ENCODE measurements around the gene TTLL3. TPM values are rescaled to one million over a fixed set of nuclear protein-coding genes. Genes with fewer than 3 reads are reported as not detected.

Gene TTLL3
- total and polyA plus RNA-seq, 2 donors from 2014 or later = 27.5 to 61.0 TPM

DNA sequence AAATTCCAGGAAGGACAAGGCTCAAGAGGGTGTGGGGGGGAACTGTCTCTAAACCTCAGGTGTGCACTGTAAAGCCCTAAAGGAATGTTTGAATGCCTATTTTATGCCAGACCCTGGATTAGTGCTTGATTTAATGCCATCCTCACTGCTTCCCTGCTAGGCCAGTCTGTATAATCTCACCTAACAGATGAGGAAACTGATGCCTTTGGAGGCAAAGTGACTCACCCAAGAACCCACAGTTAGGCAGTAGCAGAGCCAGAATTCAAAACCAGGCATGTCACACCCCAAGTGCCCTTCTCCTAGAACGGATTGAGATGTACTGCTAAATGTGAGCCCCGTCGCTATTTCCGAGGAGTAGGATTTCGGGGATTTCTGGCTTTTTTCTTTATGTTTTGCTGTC, 48.1 kb upstream of the TTLL3 start:
- H3K9ac ChIP-seq (ENCODE audit: low read length in 3 of 3) = no peak overlapping the region
- no peaks in the 10 kb centered on the region for H3K9me3 ChIP-seq (ENCODE audit: control insufficient read depth in 2 of 3, insufficient read depth in 1 of 3, low read length in 3 of 3)
- peaks cover 6 to 27% (median 7%) of the 10 kb centered on the region in 3 donors for H3K36me3 ChIP-seq (ENCODE audit: control insufficient read depth in 2 of 3, insufficient read depth in 3 of 3, low read length in 3 of 3)
- intact Hi-C loops (cut with DNase I) = no loop called here
- H3K27ac ChIP-seq (ENCODE audit: low read depth in 2 of 2, low read length in 2 of 2) = no peak overlapping the region
- TF ChIP-seq, protein P1, sequence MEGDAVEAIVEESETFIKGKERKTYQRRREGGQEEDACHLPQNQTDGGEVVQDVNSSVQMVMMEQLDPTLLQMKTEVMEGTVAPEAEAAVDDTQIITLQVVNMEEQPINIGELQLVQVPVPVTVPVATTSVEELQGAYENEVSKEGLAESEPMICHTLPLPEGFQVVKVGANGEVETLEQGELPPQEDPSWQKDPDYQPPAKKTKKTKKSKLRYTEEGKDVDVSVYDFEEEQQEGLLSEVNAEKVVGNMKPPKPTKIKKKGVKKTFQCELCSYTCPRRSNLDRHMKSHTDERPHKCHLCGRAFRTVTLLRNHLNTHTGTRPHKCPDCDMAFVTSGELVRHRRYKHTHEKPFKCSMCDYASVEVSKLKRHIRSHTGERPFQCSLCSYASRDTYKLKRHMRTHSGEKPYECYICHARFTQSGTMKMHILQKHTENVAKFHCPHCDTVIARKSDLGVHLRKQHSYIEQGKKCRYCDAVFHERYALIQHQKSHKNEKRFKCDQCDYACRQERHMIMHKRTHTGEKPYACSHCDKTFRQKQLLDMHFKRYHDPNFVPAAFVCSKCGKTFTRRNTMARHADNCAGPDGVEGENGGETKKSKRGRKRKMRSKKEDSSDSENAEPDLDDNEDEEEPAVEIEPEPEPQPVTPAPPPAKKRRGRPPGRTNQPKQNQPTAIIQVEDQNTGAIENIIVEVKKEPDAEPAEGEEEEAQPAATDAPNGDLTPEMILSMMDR (IDR thresholded peaks at IDR 0.05; ENCODE audit: borderline replicate concordance, extremely low read depth, insufficient read depth) = no peak
- DNase-seq (no peak), FAIRE-seq (no peak)
- H3K27me3 ChIP-seq (ENCODE audit: control insufficient read depth, insufficient read depth, low read length) = no peaks in the 10 kb centered on the region
- no peak overlapping the region for H3K4me3 ChIP-seq (ENCODE audit: low read length in 3 of 3)
- H3K4me1 ChIP-seq (ENCODE audit: control insufficient read depth in 2 of 3, insufficient read depth in 2 of 3, low read depth in 1 of 3, low read length in 3 of 3) = peaks cover 0 to 4% (median 0%) of the 10 kb centered on the region in 3 donors

DNA sequence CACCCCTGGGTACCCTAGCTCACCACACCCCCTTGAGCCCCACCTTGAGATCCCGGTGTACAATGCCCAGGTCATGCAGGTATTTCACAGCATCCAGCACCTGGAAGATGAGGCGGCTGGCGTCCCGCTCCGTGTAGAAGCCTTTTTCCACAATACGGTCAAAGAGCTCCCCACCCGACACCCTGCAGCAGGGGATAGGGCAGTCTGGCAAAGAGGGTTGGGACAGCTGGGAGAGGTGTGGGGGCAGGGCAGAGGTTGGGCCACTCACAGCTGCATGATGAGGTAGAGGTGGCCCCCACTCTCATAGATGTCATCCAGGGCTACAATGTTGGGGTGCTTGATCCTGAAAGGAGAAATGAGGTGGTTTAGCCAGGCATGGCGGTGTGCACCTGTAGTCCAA, 47.2 kb upstream of the TTLL3 start:
- Histone ChIP-seq H3K9me3 (ENCODE audit: control insufficient read depth in 2 of 3, insufficient read depth in 1 of 3, low read length in 3 of 3) (no peaks in the 10 kb centered on the region), H3K27ac (ENCODE audit: low read depth in 2 of 2, low read length in 2 of 2) (no peak overlapping the region), H3K4me1 (ENCODE audit: control insufficient read depth in 2 of 3, insufficient read depth in 2 of 3, low read depth in 1 of 3, low read length in 3 of 3) (peaks cover 0 to 11% (median 2%) of the 10 kb centered on the region in 3 donors), H3K27me3 (ENCODE audit: control insufficient read depth, insufficient read depth, low read length) (no peaks in the 10 kb centered on the region), H3K9ac (ENCODE audit: low read length in 3 of 3) (no peak overlapping the region), H3K36me3 (ENCODE audit: control insufficient read depth in 2 of 3, insufficient read depth in 3 of 3, low read length in 3 of 3) (peaks cover 5 to 22% (median 6%) of the 10 kb centered on the region in 3 donors), H3K4me3 (ENCODE audit: low read length in 3 of 3) (no peak overlapping the region)
- intact Hi-C loops (cut with DNase I) = no loop called here
- DNase-seq (no peak), FAIRE-seq (no peak)
- TF ChIP-seq, protein P1 (IDR thresholded peaks at IDR 0.05; ENCODE audit: borderline replicate concordance, extremely low read depth, insufficient read depth) = no peak

DNA sequence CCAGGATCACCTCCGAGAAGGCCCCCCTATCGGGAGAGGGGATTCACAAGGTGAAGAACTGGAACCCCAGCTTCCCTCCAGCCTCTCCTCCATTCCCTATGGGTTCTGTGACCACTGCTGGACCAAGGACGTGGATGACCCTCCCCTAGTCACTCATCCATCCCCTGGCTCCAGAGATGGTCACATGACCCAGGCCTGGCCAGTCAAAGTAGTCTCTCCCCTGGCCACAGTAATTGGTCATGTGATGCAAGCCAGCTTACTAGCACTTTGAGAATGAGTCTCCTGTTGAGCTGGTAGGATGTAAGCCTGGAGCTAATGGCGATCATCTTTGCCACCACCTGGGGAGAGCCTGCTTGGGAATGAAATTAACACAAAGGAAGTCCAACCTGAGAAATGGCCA, 44.2 kb upstream of the TTLL3 start:
- DNase-seq = no peak

More for the DNA sequence above, 44.2 kb upstream of the TTLL3 start:
- H3K36me3 ChIP-seq (ENCODE audit: control insufficient read depth in 2 of 3, insufficient read depth in 3 of 3, low read length in 3 of 3) = peaks cover 0 to 5% (median 2%) of the 10 kb centered on the region in 3 donors
- H3K27me3 ChIP-seq (ENCODE audit: control insufficient read depth, insufficient read depth, low read length) = no peaks in the 10 kb centered on the region
- intact Hi-C loops (cut with DNase I) = no loop called here
- peaks cover 0 to 29% (median 24%) of the 10 kb centered on the region in 3 donors for H3K4me1 ChIP-seq (ENCODE audit: control insufficient read depth in 2 of 3, insufficient read depth in 2 of 3, low read depth in 1 of 3, low read length in 3 of 3)
- no peak overlapping the region for H3K27ac ChIP-seq (ENCODE audit: low read depth in 2 of 2, low read length in 2 of 2)
- no peaks in the 10 kb centered on the region for H3K9me3 ChIP-seq (ENCODE audit: control insufficient read depth in 2 of 3, insufficient read depth in 1 of 3, low read length in 3 of 3)
- FAIRE-seq = no peak
- TF ChIP-seq, protein P1 (IDR thresholded peaks at IDR 0.05; ENCODE audit: borderline replicate concordance, extremely low read depth, insufficient read depth) = no peak
- no peak overlapping the region for H3K9ac ChIP-seq (ENCODE audit: low read length in 3 of 3)
- no peak overlapping the region for H3K4me3 ChIP-seq (ENCODE audit: low read length in 3 of 3)

Measured in kidney (tissue), 14 donors.